ENCODE results near the gene TASL. TPM values are rescaled to one million over a fixed set of nuclear protein-coding genes. Genes with fewer than 3 reads are reported as not detected.

The TASL gene
- 18.4 TPM for polyA plus RNA-seq (2013)

GRCh38 chrX:30577362-30577991 lies at the start of gene TASL:
TASL (minus strand) TSS chrX:30577766; CDS start chrX:30560355, 17,411 bp downstream.
- H3K36me3 ChIP-seq (ENCODE audit: control insufficient read depth in 4 of 4, insufficient read depth in 4 of 4, low read length in 3 of 4): peaks cover 0 to 5% (median 1%) of the 10 kb centered on the region in 4 experiments
- peak; percentile 81 to 95 (median 93) for DNase-seq
- peak within 1 kb of the TSS in 6 of 7 experiments; percentile 64 to 88 (median 75) for H3K4me3 ChIP-seq (ENCODE audit: control insufficient read depth in 1 of 7, extremely low read depth in 1 of 7, insufficient read depth in 4 of 7, low read depth in 2 of 7, low read length in 6 of 7)
- peaks cover 10 to 21% (median 19%) of the 10 kb centered on the region in 4 experiments for H3K4me1 ChIP-seq (ENCODE audit: control extremely low read depth in 1 of 4, control insufficient read depth in 4 of 4, insufficient read depth in 4 of 4, low read length in 3 of 4)
- CTCF ChIA-PET: interaction anchor here (0.7 to 1.4 kb wide), 2 partner anchors 16 to 78 kb away, joined by 3 read pairs; no protein-coding TSS in a partner anchor
- POLR2A ChIA-PET: interaction anchor here (1.0 kb wide), 1 partner anchor 309 kb away, joined by 3 read pairs; no protein-coding TSS in a partner anchor
- H3K27ac ChIP-seq (ENCODE audit: insufficient read depth in 1 of 2, low read depth in 1 of 2, low read length in 2 of 2, poor library complexity in 1 of 2, severe bottlenecking in 2 of 2): peak within 1 kb of the TSS; percentile 87 to 93
- no peaks in the 10 kb centered on the region for H3K9me3 ChIP-seq (ENCODE audit: control extremely low read depth in 1 of 5, control insufficient read depth in 4 of 5, insufficient read depth in 2 of 5, low read depth in 1 of 5, low read length in 4 of 5)
- H3K27me3 ChIP-seq (replicated peaks in 2 of 5; ENCODE audit: control insufficient read depth in 4 of 5, insufficient read depth in 5 of 5, low read length in 4 of 5): peaks cover 0 to 3% (median 0%) of the 10 kb centered on the region in 5 experiments
- 35% methylated on average over 2 of the region's 10 CpGs for WGBS (ENCODE audit: insufficient coverage)

GRCh38 chrX:30626402-30626801 lies 48.8 kb upstream of the TASL start:
- Histone ChIP-seq H3K9me3 (ENCODE audit: control extremely low read depth in 1 of 5, control insufficient read depth in 4 of 5, insufficient read depth in 2 of 5, low read depth in 1 of 5, low read length in 4 of 5) (peaks cover 0 to 8% (median 5%) of the 10 kb centered on the region in 5 experiments), H3K27me3 (replicated peaks in 2 of 5; ENCODE audit: control insufficient read depth in 4 of 5, insufficient read depth in 5 of 5, low read length in 4 of 5) (no peaks in the 10 kb centered on the region), H3K4me3 (ENCODE audit: control insufficient read depth in 1 of 7, extremely low read depth in 1 of 7, insufficient read depth in 4 of 7, low read depth in 2 of 7, low read length in 6 of 7) (no peak overlapping the region), H3K36me3 (ENCODE audit: control insufficient read depth in 4 of 4, insufficient read depth in 4 of 4, low read length in 3 of 4) (no peaks in the 10 kb centered on the region), H3K27ac (ENCODE audit: insufficient read depth in 1 of 2, low read depth in 1 of 2, low read length in 2 of 2, poor library complexity in 1 of 2, severe bottlenecking in 2 of 2) (no peak overlapping the region), H3K4me1 (ENCODE audit: control extremely low read depth in 1 of 4, control insufficient read depth in 4 of 4, insufficient read depth in 4 of 4, low read length in 3 of 4) (no peaks in the 10 kb centered on the region)
- ChIA-PET POLR2A (no interaction called here), CTCF (interaction anchor here (1.8 kb wide), 1 partner anchor 9 kb away, joined by 4 read pairs; no protein-coding TSS in a partner anchor)
- no peak for DNase-seq
- WGBS (ENCODE audit: insufficient coverage): 58% methylated on average over 2 of the region's 2 CpGs

- H3K27me3 ChIP-seq (replicated peaks in 2 of 5; ENCODE audit: control insufficient read depth in 4 of 5, insufficient read depth in 5 of 5, low read length in 4 of 5): no peaks in the 10 kb centered on the region
- no peaks in the 10 kb centered on the region for H3K36me3 ChIP-seq (ENCODE audit: control insufficient read depth in 4 of 4, insufficient read depth in 4 of 4, low read length in 3 of 4)
- no peak overlapping the region for H3K4me3 ChIP-seq (ENCODE audit: control insufficient read depth in 1 of 7, extremely low read depth in 1 of 7, insufficient read depth in 4 of 7, low read depth in 2 of 7, low read length in 6 of 7)
- peaks cover 0 to 8% (median 5%) of the 10 kb centered on the region in 5 experiments for H3K9me3 ChIP-seq (ENCODE audit: control extremely low read depth in 1 of 5, control insufficient read depth in 4 of 5, insufficient read depth in 2 of 5, low read depth in 1 of 5, low read length in 4 of 5)
- H3K27ac ChIP-seq (ENCODE audit: insufficient read depth in 1 of 2, low read depth in 1 of 2, low read length in 2 of 2, poor library complexity in 1 of 2, severe bottlenecking in 2 of 2): no peak overlapping the region
- DNase-seq: no peak
- ChIA-PET CTCF (no interaction called here), POLR2A (no interaction called here)
- peaks cover 0 to 4% (median 0%) of the 10 kb centered on the region in 4 experiments for H3K4me1 ChIP-seq (ENCODE audit: control extremely low read depth in 1 of 4, control insufficient read depth in 4 of 4, insufficient read depth in 4 of 4, low read length in 3 of 4)
- WGBS (ENCODE audit: insufficient coverage): no CpG with 5 or more reads among the region's 2 CpGs
Measured at GRCh38 chrX:30622361-30622760, 44.8 kb upstream of the TASL start.

GRCh38 chrX:30620980-30621618 lies 43.5 kb upstream of the TASL start:
- peak in 2 of 3 donors; percentile 43 to 62 for DNase-seq
- Histone ChIP-seq H3K27me3 (replicated peaks in 2 of 5; ENCODE audit: control insufficient read depth in 4 of 5, insufficient read depth in 5 of 5, low read length in 4 of 5) (no peaks in the 10 kb centered on the region), H3K4me3 (ENCODE audit: control insufficient read depth in 1 of 7, extremely low read depth in 1 of 7, insufficient read depth in 4 of 7, low read depth in 2 of 7, low read length in 6 of 7) (no peak overlapping the region), H3K36me3 (ENCODE audit: control insufficient read depth in 4 of 4, insufficient read depth in 4 of 4, low read length in 3 of 4) (no peaks in the 10 kb centered on the region), H3K9me3 (ENCODE audit: control extremely low read depth in 1 of 5, control insufficient read depth in 4 of 5, insufficient read depth in 2 of 5, low read depth in 1 of 5, low read length in 4 of 5) (peaks cover 2 to 8% (median 5%) of the 10 kb centered on the region in 5 experiments), H3K4me1 (ENCODE audit: control extremely low read depth in 1 of 4, control insufficient read depth in 4 of 4, insufficient read depth in 4 of 4, low read length in 3 of 4) (peaks cover 0 to 4% (median 0%) of the 10 kb centered on the region in 4 experiments), H3K27ac (ENCODE audit: insufficient read depth in 1 of 2, low read depth in 1 of 2, low read length in 2 of 2, poor library complexity in 1 of 2, severe bottlenecking in 2 of 2) (no peak overlapping the region)
- 60% methylated on average over 2 of the region's 2 CpGs for WGBS (ENCODE audit: insufficient coverage)
- CTCF ChIA-PET: interaction anchor here (1.2 kb wide), 1 partner anchor 91 kb away, joined by 3 read pairs; no protein-coding TSS in a partner anchor
- POLR2A ChIA-PET: no interaction called here

- 94% methylated on average over 3 of the region's 3 CpGs for WGBS (ENCODE audit: insufficient coverage)
- DNase-seq: no peak
- H3K27ac ChIP-seq (ENCODE audit: insufficient read depth in 1 of 2, low read depth in 1 of 2, low read length in 2 of 2, poor library complexity in 1 of 2, severe bottlenecking in 2 of 2): no peak overlapping the region
- POLR2A ChIA-PET: no interaction called here
- H3K27me3 ChIP-seq (replicated peaks in 2 of 5; ENCODE audit: control insufficient read depth in 4 of 5, insufficient read depth in 5 of 5, low read length in 4 of 5): no peaks in the 10 kb centered on the region
- CTCF ChIA-PET: interaction anchor here (1.2 kb wide), 1 partner anchor 92 kb away, joined by 3 read pairs; no protein-coding TSS in a partner anchor
- H3K4me1 ChIP-seq (ENCODE audit: control extremely low read depth in 1 of 4, control insufficient read depth in 4 of 4, insufficient read depth in 4 of 4, low read length in 3 of 4): peaks cover 0 to 4% (median 0%) of the 10 kb centered on the region in 4 experiments
- no peak overlapping the region for H3K4me3 ChIP-seq (ENCODE audit: control insufficient read depth in 1 of 7, extremely low read depth in 1 of 7, insufficient read depth in 4 of 7, low read depth in 2 of 7, low read length in 6 of 7)
- peaks cover 2 to 8% (median 5%) of the 10 kb centered on the region in 5 experiments for H3K9me3 ChIP-seq (ENCODE audit: control extremely low read depth in 1 of 5, control insufficient read depth in 4 of 5, insufficient read depth in 2 of 5, low read depth in 1 of 5, low read length in 4 of 5)
- H3K36me3 ChIP-seq (ENCODE audit: control insufficient read depth in 4 of 4, insufficient read depth in 4 of 4, low read length in 3 of 4): no peaks in the 10 kb centered on the region
Measured at GRCh38 chrX:30620125-30620524, 42.6 kb upstream of the TASL start.

GRCh38 chrX:30618160-30618765 lies 40.7 kb upstream of the TASL start:
- Histone ChIP-seq H3K27me3 (replicated peaks in 2 of 5; ENCODE audit: control insufficient read depth in 4 of 5, insufficient read depth in 5 of 5, low read length in 4 of 5) (no peaks in the 10 kb centered on the region), H3K27ac (ENCODE audit: insufficient read depth in 1 of 2, low read depth in 1 of 2, low read length in 2 of 2, poor library complexity in 1 of 2, severe bottlenecking in 2 of 2) (no peak overlapping the region), H3K9me3 (ENCODE audit: control extremely low read depth in 1 of 5, control insufficient read depth in 4 of 5, insufficient read depth in 2 of 5, low read depth in 1 of 5, low read length in 4 of 5) (peaks cover 2 to 8% (median 5%) of the 10 kb centered on the region in 5 experiments), H3K36me3 (ENCODE audit: control insufficient read depth in 4 of 4, insufficient read depth in 4 of 4, low read length in 3 of 4) (no peaks in the 10 kb centered on the region), H3K4me1 (ENCODE audit: control extremely low read depth in 1 of 4, control insufficient read depth in 4 of 4, insufficient read depth in 4 of 4, low read length in 3 of 4) (peaks cover 0 to 4% (median 0%) of the 10 kb centered on the region in 4 experiments), H3K4me3 (ENCODE audit: control insufficient read depth in 1 of 7, extremely low read depth in 1 of 7, insufficient read depth in 4 of 7, low read depth in 2 of 7, low read length in 6 of 7) (peak overlapping the region in 1 of 7 experiments; percentile 5)
- peak in 2 of 3 donors; percentile 34 to 39 for DNase-seq
- POLR2A ChIA-PET: no interaction called here
- CTCF ChIA-PET: interaction anchor here (0.9 kb wide), 1 partner anchor 46 kb away, joined by 3 read pairs; no protein-coding TSS in a partner anchor
- WGBS (ENCODE audit: insufficient coverage): 72% methylated on average over 5 of the region's 7 CpGs
